ENCODE measurements around the gene CRYGA.
"Not testable (repeated sequence)": the region's sequence is repeated elsewhere in the genome, so short reads cannot be mapped to it uniquely, and the experiment has no call there.

CRYGA gene

DNA sequence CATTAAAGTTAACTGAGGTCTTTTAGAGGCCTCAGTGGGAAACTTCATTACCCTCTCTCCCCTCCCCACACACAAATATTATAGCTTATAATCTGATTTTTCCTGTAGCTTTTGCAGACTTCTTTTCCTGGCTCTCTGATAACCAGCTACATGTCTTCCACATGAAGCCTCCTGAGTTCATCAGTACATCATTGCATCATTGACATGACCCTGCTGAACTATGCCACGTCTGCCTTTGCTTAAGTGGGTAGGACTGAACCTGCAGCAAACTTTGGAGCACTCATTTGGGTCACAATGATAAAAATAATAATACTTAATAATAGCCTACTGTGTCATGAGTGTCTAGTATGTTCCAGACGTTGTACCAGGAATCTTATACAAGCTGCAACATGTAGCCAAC is 7.0 kb downstream of the CRYGA start:
- no peak for DNase-seq

- DNase-seq = no peak
Measured at GRCh38 chr2:208153156-208153555, 10.2 kb downstream of the CRYGA start.

GRCh38 chr2:208150956-208151355 is 12.4 kb downstream of the CRYGA start:
- DNase-seq = no peak

DNA sequence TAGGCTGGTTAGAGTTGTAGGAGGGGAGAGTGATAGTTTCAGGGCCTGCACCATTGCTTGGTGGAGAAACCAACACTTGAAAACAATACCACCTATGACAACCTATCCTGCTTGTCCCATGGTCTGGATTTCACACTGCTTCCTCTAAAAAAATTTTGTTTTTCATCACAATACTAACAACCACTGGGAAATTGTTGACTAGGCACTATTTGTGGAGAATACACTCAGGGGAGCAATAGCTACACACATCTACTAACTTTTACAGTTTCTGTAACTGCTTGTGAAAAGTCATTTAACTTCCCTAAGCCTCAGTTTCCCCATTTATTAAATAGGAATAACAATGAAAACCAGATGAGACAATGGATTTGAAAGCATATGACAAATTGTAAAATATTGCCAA is 13.3 kb downstream of the CRYGA start:
- DNase-seq = no peak

DNA sequence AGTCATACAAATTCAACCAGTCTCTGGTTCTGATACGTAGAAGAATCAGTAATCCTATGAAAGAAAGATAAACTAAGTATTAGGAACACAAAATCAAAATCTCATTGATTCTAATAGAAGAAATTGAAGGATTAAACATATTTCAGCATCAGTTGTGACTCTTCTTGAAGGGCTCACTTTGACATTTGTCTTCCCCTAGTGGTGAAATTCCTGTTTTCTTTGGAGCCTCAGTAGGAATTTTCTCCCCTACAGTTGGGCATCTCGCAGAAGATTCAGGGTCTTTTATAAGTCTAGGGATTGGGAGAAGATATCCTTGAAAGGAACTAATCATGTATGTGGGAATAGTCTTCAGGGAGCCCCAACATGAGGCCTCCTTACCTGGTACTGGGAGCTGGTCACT is 14.6 kb downstream of the CRYGA start:
- no peak for DNase-seq

GRCh38 chr2:208147759-208148158 is 15.6 kb downstream of the CRYGA start:
- no peak for DNase-seq

GRCh38 chr2:208147008-208147407 is 16.4 kb downstream of the CRYGA start:
- DNase-seq = no peak

DNA sequence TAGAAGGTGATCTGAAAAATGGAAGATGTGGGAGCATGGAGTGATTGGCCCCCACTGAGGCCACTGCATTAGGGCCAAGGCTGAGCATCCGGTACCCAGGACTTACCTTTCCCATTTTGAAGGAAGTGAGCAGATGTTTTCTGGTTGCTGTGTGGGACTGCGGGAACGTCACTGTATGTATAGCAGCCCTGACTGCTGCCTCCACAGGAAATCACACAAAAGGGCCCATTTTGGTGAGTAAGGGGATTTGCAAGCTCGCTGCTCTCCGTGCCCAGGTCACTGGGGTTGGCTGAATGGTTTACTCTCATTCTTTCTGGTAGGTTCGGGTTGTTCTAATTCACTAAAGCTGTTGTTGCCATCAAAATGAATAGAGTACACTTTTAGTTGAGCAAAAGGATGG is 17.4 kb downstream of the CRYGA start, which contains the start of gene CRYGB:
CRYGB (minus strand) TSS at position 153 of the 400 bp plus-strand sequence; CDS start at position 115, 38 bp downstream.
- no peak for DNase-seq

DNA sequence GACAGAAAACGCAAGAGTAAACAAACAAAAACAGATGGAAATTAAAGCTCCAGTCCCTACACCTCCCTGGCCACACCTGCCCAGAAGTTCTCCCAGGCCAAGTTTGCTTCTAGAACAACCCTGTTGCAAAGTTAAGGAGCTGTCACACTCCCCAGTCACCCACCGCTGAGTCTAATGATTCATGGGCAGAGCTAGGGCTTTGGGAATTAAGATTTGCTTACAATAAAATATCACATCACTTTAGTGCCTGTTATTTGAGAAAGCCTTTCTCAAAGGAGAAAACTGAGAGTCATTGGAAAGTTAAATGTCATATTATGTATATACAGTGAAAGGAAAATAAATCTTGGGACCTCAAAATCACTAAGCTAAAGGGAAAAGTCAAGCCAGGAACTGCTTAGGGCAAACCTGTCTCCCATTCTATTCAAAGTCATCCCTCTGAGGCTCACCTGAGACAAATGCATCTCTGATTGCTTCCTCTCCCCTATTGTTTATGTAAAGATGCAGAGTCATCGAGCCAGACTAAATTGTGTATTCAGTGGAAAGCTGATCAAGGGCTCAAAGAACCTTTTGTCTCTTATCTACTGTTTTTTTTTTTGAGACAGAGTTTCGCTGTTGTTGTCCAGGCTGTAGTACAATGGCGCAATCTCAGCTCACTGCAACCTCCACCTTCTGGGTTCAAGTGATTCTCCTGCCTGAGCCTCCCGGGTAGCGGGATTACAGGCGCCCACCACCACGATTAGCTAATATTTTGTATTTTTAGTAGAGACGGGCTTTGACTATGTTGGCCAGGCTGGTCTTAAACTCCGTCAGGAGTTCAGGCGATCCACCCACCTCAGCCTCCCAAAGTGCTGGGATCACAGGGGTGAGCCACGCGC is 20.2 kb downstream of the CRYGA start:
- peak; percentile 65 for DNase-seq

GRCh38 chr2:208142240-208142924 is 21.0 kb downstream of the CRYGA start:
- peak; percentile 87 for DNase-seq

GRCh38 chr2:208139447-208139846 is 23.9 kb downstream of the CRYGA start:
- DNase-seq = no peak

DNA sequence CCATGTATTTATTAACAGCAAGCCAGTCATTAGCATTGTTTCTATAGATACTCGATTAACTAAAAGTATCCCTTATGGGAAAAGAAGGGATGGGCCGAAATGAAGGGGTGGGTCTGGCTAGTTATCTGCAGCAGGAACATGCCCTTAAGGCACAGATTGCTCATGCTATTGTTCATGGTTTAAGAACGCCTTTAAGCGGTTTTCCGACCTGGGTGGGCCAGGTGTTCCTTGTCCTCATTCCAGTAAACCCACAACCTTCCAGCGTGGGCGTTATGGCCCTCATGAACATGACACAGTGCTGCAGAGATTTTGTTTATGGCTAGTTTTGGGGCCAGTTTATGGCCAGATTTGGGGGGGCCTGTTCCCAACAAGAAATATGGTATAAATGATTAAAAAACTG is 25.1 kb downstream of the CRYGA start:
- not testable (repeated sequence) for DNase-seq

GRCh38 chr2:208136716-208137094 is 26.7 kb downstream of the CRYGA start:
- no peak for DNase-seq

DNA sequence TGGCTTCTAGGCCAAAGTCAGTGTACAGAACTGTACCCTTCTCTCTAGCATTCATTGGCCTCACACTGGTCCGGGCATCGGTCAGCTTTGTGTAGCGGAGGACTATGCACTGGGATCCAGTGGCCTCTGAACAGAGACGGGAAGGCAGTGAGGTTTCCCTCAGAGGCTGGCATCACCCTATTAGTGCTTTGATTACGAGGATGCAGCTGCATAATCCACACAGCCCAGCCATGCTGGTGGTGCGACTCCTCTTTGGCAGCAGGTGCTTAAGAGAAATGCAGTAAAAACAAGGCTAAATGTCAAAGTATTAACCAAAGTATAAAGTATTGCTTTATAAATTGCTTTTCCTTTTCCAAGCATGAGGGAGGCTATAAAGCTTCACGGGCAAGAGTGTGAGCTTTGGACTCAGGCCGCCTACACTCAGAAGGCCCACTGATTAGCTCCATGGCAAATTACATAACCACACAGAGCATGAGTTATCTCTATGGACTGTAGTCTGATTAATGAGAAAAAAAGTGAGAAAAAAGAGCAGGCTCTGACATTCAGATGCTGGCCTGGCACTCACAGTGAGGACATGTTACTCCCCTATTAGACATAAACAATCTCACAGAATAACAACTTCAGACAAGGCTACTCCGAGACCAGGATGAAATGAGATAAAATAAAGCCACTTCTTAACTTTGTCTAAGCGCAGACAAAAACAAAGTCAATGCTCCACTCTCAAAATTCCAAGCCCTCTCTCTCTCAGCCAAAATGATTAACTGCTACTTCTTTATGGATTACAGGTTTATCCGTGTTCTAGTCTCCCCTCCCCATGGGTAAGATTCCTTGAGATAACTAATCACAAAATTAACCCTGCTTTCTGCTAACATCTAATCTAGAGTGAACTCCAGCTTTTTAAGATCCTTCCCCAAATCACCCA is 27.3 kb downstream of the CRYGA start:
- DNase-seq = no peak

- no peak for DNase-seq
Measured at GRCh38 chr2:208134928-208135586, 28.3 kb downstream of the CRYGA start.

- DNase-seq = no peak
Measured at GRCh38 chr2:208130712-208131110, 32.7 kb downstream of the CRYGA start.

DNA sequence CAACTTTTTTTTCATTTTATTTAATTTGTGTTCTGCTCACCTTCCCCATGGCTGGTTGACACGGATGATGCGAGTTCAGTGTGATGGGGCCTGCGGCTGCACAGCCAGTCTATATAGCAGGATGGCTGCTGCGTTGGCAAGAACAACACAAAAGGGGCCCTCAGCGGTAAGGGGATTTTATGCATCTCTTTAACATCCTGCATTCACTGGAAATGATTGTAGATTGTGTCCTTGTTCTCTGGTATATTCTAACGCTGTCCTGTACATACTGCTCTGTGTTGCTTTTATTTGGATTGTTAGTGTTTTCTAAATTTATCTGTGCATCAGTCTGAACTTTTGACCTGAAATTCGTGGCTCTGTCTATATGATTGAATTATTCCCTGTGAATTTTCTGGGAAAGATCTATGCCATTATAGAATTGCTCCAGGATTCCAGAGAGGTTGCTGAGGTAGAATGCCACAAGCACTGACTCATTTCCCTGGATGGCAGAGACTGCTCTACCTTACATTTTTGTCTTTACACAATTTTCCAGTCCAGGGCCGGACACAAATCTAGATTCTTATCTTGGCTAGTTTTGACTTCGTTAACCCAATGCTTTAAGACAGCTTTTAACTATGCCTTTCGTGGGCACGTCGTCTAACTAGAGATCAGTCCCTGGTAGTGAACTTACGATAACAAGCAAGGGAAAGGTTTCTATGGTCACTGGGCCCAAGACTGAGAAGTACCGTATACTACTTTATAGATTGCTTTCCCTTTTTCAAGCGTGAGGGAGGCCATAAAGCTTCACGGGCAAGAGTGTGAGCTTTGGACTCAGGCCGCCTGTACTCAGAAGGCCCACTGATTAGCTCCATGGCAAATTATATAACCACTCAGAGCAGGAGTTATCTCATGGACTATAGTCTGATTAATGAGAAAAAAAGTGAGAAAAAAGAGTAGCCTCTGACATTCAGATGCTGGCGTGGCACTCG is 33.4 kb downstream of the CRYGA start, which contains the start of gene CRYGC:
CRYGC (minus strand) TSS at position 85 of the 968 bp plus-strand sequence; CDS start at position 49, 36 bp downstream.
- DNase-seq = no peak

DNA sequence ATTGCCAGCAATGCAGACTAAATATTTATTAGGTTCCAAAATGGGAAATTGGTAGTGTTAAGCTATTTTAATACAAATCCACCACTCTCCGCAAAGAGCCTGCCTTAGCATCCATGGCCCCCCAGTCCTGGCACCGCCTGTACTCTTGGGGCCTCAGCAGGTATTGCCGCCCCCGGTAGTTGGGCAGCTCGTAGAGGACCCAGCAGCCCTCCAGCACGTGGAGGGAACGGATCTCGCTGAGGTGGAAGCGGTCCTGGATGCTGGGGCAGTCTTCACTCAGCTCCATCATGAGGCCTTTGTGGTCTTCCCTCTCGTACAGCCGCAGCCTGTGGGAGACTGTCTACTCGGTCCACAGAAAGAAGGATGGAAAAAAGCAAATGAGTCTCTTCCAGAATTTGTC is 35.3 kb downstream of the CRYGA start:
- DNase-seq = no peak

DNA sequence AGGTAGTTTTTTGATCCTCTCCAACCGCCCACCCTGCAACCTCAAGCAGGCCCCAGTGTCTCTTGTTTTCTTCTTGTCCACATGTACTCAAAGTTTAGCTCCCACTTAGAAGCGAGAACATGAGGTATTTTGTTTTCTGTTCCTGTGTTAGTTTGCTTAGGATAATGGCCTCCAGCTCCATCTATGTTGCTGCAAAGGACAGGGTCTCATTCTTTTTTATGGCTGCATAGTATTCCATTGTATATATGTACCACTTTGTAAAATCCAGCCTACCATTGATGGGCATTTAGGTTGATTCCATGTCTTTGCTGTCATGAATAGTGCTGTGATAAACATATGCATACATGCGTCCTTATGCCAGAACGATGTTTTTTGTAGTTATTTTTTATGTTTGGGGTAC is 36.3 kb downstream of the CRYGA start:
- DNase-seq = no peak

- DNase-seq = no peak
Measured at GRCh38 chr2:208125251-208125650, 38.1 kb downstream of the CRYGA start.
